ENCODE measurements around the gene KIF26B.

Gene KIF26B

DNA sequence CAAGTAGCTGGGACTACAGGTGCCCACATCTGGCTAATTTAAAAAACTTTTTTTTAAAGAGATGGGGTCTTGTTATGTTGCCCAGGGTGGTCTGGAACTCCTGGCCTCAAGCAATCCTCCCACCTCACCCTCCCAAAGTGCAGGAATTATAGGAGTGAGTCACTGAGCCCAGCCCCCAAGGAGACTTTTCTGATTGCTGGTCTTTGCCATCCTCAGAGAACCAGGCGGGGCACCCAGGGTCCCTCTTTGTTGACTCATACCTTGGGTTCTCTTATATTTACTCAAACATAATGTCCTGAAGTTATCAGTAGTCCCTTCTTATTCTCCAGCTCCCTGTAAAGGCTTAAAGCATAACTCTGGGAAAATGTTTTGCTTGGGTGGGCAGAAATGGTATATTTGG is 51.1 kb downstream of the KIF26B start:
- H3K79me2 ChIP-seq (ENCODE audit: low read length), result no peaks in the 10 kb centered on the region
- no peak overlapping the region for H3K4me3 ChIP-seq (ENCODE audit: low read length)
- H2AFZ ChIP-seq (ENCODE audit: low read depth, low read length), result no peak overlapping the region
- H3K9me3 ChIP-seq (ENCODE audit: insufficient read depth, low read length), result peaks cover 39% of the 10 kb centered on the region
- no peak for TF ChIP-seq EZH2phosphoT487 (IDR thresholded peaks at IDR 0.05; ENCODE audit: low read depth)
- TF ChIP-seq, protein P1, sequence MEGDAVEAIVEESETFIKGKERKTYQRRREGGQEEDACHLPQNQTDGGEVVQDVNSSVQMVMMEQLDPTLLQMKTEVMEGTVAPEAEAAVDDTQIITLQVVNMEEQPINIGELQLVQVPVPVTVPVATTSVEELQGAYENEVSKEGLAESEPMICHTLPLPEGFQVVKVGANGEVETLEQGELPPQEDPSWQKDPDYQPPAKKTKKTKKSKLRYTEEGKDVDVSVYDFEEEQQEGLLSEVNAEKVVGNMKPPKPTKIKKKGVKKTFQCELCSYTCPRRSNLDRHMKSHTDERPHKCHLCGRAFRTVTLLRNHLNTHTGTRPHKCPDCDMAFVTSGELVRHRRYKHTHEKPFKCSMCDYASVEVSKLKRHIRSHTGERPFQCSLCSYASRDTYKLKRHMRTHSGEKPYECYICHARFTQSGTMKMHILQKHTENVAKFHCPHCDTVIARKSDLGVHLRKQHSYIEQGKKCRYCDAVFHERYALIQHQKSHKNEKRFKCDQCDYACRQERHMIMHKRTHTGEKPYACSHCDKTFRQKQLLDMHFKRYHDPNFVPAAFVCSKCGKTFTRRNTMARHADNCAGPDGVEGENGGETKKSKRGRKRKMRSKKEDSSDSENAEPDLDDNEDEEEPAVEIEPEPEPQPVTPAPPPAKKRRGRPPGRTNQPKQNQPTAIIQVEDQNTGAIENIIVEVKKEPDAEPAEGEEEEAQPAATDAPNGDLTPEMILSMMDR (IDR thresholded peaks at IDR 0.05; ENCODE audit: low read depth, low read length), result no peak
- no peaks in the 10 kb centered on the region; the same call in 1 of the 2 replicates for H3K27me3 ChIP-seq (ENCODE audit: low read depth, low read length)
- H3K27ac ChIP-seq (ENCODE audit: low read length), result no peak overlapping the region
- no peak overlapping the region for H3K4me2 ChIP-seq (ENCODE audit: low read length)
- H3K9ac ChIP-seq (ENCODE audit: low read length), result no peak overlapping the region
- no peaks in the 10 kb centered on the region for H3K4me1 ChIP-seq (ENCODE audit: low read length)
- H4K20me1 ChIP-seq (ENCODE audit: insufficient read depth, low read length), result no peaks in the 10 kb centered on the region
- no peaks in the 10 kb centered on the region for H3K36me3 ChIP-seq (replicated peaks; ENCODE audit: low read depth, low read length)

DNA sequence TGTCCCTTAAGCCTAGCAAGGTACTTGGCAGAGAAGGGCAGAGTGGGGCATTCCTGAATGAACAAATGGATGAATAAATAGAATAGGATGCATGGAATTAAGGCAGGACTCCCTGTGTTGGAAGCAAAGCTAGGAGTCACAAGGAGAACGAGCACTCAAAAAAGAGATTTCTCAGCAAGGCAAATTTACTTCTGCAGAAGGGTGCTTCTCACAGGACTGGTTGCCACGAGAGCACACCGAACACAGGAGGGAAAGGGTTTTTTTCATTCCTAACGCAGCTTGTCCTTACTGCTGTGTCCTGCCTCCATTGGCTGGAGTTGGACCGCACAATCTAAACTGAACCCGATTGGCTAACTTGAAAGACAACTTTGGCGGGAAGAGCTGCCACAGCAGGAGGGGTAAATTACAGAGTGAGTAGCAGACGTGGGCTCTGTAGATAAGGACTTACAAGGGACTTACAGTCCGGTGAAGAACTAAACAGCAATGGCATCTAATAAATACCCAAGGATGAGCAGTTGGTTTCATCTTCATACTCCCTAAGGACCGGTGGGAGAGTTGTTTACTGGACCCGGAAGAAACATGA is 52.4 kb downstream of the KIF26B start:
- Histone ChIP-seq H4K20me1 (ENCODE audit: insufficient read depth, low read length) (no peaks in the 10 kb centered on the region), H3K4me3 (ENCODE audit: low read length) (no peak overlapping the region), H3K36me3 (replicated peaks; ENCODE audit: low read depth, low read length) (no peaks in the 10 kb centered on the region), H3K9ac (ENCODE audit: low read length) (no peak overlapping the region), H3K27ac (ENCODE audit: low read length) (no peak overlapping the region), H3K9me3 (ENCODE audit: insufficient read depth, low read length) (peaks cover 39% of the 10 kb centered on the region), H3K79me2 (ENCODE audit: low read length) (no peaks in the 10 kb centered on the region), H3K27me3 (ENCODE audit: low read depth, low read length) (no peaks in the 10 kb centered on the region; the same call in 1 of the 2 replicates), H2AFZ (ENCODE audit: low read depth, low read length) (no peak overlapping the region), H3K4me1 (ENCODE audit: low read length) (no peaks in the 10 kb centered on the region), H3K4me2 (ENCODE audit: low read length) (no peak overlapping the region)
- TF ChIP-seq EZH2phosphoT487 (IDR thresholded peaks at IDR 0.05; ENCODE audit: low read depth), result no peak
- TF ChIP-seq, protein P1 (IDR thresholded peaks at IDR 0.05; ENCODE audit: low read depth, low read length), result no peak

DNA sequence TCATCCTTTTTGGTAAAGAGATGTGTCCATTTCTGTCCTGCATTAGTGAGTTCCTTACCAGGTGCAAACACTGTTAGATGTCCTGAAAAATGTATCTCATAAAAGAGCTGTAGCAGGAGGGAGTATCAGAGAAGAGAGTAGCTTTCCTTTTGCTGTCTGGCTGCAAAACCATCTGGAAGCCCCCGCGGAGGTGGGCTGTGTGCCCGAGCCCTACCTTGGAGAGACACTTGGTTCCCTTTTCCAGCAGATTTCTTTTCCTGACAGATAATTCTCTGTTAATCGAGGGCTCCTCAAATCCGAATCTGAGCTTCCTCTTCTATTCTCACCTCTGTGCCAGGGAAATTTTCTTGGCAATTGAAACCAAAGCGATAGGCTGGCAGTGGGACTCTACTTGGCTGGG is 53.0 kb downstream of the KIF26B start:
- Histone ChIP-seq H4K20me1 (ENCODE audit: insufficient read depth, low read length) (no peaks in the 10 kb centered on the region), H2AFZ (ENCODE audit: low read depth, low read length) (no peak overlapping the region), H3K36me3 (replicated peaks; ENCODE audit: low read depth, low read length) (no peaks in the 10 kb centered on the region), H3K4me1 (ENCODE audit: low read length) (no peaks in the 10 kb centered on the region), H3K9me3 (ENCODE audit: insufficient read depth, low read length) (peaks cover 39% of the 10 kb centered on the region), H3K27me3 (ENCODE audit: low read depth, low read length) (no peaks in the 10 kb centered on the region; the same call in 1 of the 2 replicates), H3K27ac (ENCODE audit: low read length) (no peak overlapping the region), H3K79me2 (ENCODE audit: low read length) (no peaks in the 10 kb centered on the region), H3K4me3 (ENCODE audit: low read length) (no peak overlapping the region), H3K4me2 (ENCODE audit: low read length) (no peak overlapping the region), H3K9ac (ENCODE audit: low read length) (no peak overlapping the region)
- TF ChIP-seq EZH2phosphoT487 (IDR thresholded peaks at IDR 0.05; ENCODE audit: low read depth), result no peak
- TF ChIP-seq, protein P1 (IDR thresholded peaks at IDR 0.05; ENCODE audit: low read depth, low read length), result no peak

DNA sequence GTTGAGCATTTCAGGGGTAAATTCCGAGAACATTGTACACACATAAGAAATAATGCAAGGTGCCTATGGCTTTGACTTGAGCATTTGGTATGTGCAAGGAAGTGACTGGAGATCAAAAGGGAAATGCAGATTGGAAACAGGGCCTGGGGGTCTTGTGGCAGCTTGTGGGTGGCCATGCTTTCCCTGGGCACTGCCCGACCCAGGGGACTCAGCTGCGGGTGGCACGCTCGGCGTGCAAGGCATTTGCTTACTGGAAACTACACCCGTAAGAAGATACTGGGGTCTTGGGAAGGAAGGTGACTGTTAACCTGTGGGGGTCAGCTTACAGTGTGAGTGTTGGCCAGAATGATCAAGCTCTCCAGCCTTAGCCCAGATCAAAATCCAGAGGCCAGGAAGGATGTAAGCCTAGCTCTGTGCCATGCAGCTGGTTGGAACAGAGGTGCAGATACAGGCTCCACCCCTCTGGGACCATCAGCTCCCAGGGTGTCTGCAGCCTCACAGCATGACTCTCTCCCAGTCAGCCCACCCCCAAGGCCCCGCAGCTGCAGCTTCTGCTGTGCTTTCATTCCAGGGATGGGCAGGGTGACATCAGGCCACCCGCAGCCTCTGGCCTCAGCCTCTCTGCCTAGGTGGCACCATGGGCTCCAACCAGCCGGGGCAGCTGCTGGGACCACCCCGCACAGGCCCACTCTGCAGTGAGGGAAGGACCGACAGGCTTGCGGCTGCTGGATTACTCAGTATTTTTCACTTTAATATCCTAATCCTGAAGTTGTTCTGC is 55.1 kb downstream of the KIF26B start:
- H3K9ac ChIP-seq (ENCODE audit: low read length), result no peak overlapping the region
- no peaks in the 10 kb centered on the region for H3K36me3 ChIP-seq (replicated peaks; ENCODE audit: low read depth, low read length)
- no peaks in the 10 kb centered on the region for H4K20me1 ChIP-seq (ENCODE audit: insufficient read depth, low read length)
- no peaks in the 10 kb centered on the region for H3K79me2 ChIP-seq (ENCODE audit: low read length)
- peaks cover 34% of the 10 kb centered on the region for H3K9me3 ChIP-seq (ENCODE audit: insufficient read depth, low read length)
- H3K4me2 ChIP-seq (ENCODE audit: low read length), result no peak overlapping the region
- no peak overlapping the region for H2AFZ ChIP-seq (ENCODE audit: low read depth, low read length)
- H3K4me1 ChIP-seq (ENCODE audit: low read length), result no peaks in the 10 kb centered on the region
- H3K4me3 ChIP-seq (ENCODE audit: low read length), result no peak overlapping the region
- TF ChIP-seq, protein P1 (IDR thresholded peaks at IDR 0.05; ENCODE audit: low read depth, low read length), result no peak
- TF ChIP-seq EZH2phosphoT487 (IDR thresholded peaks at IDR 0.05; ENCODE audit: low read depth), result no peak
- H3K27me3 ChIP-seq (ENCODE audit: low read depth, low read length), result no peaks in the 10 kb centered on the region; the same call in 1 of the 2 replicates
- H3K27ac ChIP-seq (ENCODE audit: low read length), result no peak overlapping the region

All from OCI-LY3 (cell line).